H9 (cell line): ENCODE data around the gene AZGP1. TPM values are rescaled to one million over a fixed set of nuclear protein-coding genes. Genes with fewer than 3 reads are reported as not detected.

ENCODE experiments used
- DNase-seq: peaks from one replicate; pipeline ENCODE4 v3.0.0-alpha.2; 2017
- H2AFZ ChIP-seq: one replicate; pipeline ENCODE4 v1.6.1; 2013; ENCODE audit warnings: mild to moderate bottlenecking, low read length, control low read depth, moderate library complexity
- H2AK5ac ChIP-seq: 2 replicates; pipeline ENCODE4 v1.6.1; 2013; ENCODE audit warnings: low read length, control low read depth, mixed read lengths; ENCODE audit not compliant: insufficient read length
- H2BK120ac ChIP-seq: one replicate; pipeline ENCODE4 v1.6.1; 2013; ENCODE audit warnings: low read depth, mild to moderate bottlenecking, low read length, control low read depth, inconsistent platforms; ENCODE audit not compliant: poor library complexity, severe bottlenecking
- H2BK12ac ChIP-seq: 2 replicates; pipeline ENCODE4 v1.6.1; 2013; ENCODE audit warnings: low read length, control low read depth, mixed read lengths, low read depth; ENCODE audit not compliant: insufficient read length
- H2BK15ac ChIP-seq: 2 replicates; pipeline ENCODE4 v1.6.1; 2013; ENCODE audit warnings: low read depth, low read length, control low read depth
- H2BK20ac ChIP-seq: one replicate; pipeline ENCODE4 v1.6.1; 2013; ENCODE audit warnings: low read depth, mild to moderate bottlenecking, low read length, control low read depth, inconsistent platforms; ENCODE audit not compliant: poor library complexity, severe bottlenecking
- H2BK5ac ChIP-seq: 2 replicates; pipeline ENCODE4 v1.6.1; 2013; ENCODE audit warnings: low read length, control low read depth, mixed read lengths; ENCODE audit not compliant: insufficient read length
- H3K14ac ChIP-seq: 2 replicates; pipeline ENCODE4 v1.6.1; 2013; ENCODE audit warnings: low read length, control low read depth; ENCODE audit not compliant: insufficient read depth
- H3K18ac ChIP-seq: 2 replicates; pipeline ENCODE4 v1.6.1; 2013; ENCODE audit warnings: low read depth, mild to moderate bottlenecking, mixed read lengths, low read length, control low read depth; ENCODE audit not compliant: insufficient read length
- H3K23ac ChIP-seq: 2 replicates; pipeline ENCODE4 v1.6.1; 2013; ENCODE audit warnings: low read length, control low read depth, mixed read lengths, low read depth; ENCODE audit not compliant: insufficient read length
- H3K23me2 ChIP-seq: 2 replicates; pipeline ENCODE4 v1.6.1; 2013; ENCODE audit warnings: low read depth, mild to moderate bottlenecking, mixed read lengths, low read length, control low read depth; ENCODE audit not compliant: insufficient read length, poor library complexity, severe bottlenecking
- H3K27ac ChIP-seq: 2 replicates; pipeline ENCODE4 v1.5.1; 2013; ENCODE audit warnings: low read length, control low read depth, mixed read lengths, low read depth; ENCODE audit not compliant: insufficient read length
- H3K27me3 ChIP-seq: 2 replicates; pipeline ENCODE4 v1.6.1; 2013; ENCODE audit warnings: low read length, control low read depth, inconsistent platforms; ENCODE audit not compliant: insufficient read depth
- H3K4ac ChIP-seq: 2 replicates; pipeline ENCODE4 v1.6.1; 2013; ENCODE audit warnings: low read depth, mild to moderate bottlenecking, control low read depth, inconsistent platforms, low read length, moderate library complexity
- H3K4me1 ChIP-seq: 2 replicates; pipeline ENCODE4 v1.6.1; 2013; ENCODE audit warnings: low read length, control low read depth, inconsistent platforms; ENCODE audit not compliant: insufficient read depth
- H3K4me2 ChIP-seq: 2 replicates; pipeline ENCODE4 v1.6.1; 2013; ENCODE audit warnings: low read length, control low read depth, mixed read lengths; ENCODE audit not compliant: insufficient read length, insufficient read depth
- H3K56ac ChIP-seq: 2 replicates; pipeline ENCODE4 v1.6.1; 2013; ENCODE audit warnings: low read depth, mild to moderate bottlenecking, mixed read lengths, low read length, control low read depth; ENCODE audit not compliant: insufficient read length
- H3K79me1 ChIP-seq: 2 replicates; pipeline ENCODE4 v1.6.1; 2013; ENCODE audit warnings: low read depth, mild to moderate bottlenecking, moderate library complexity, low read length, control low read depth, inconsistent platforms; ENCODE audit not compliant: insufficient read depth, poor library complexity, severe bottlenecking
- H3K79me2 ChIP-seq: 2 replicates; pipeline ENCODE4 v1.6.1; 2013; ENCODE audit warnings: low read length, control low read depth, inconsistent platforms; ENCODE audit not compliant: insufficient read depth
- H3K9ac ChIP-seq: 2 replicates; pipeline ENCODE4 v1.6.1; 2013; ENCODE audit warnings: low read length, control low read depth, mixed read lengths; ENCODE audit not compliant: insufficient read length; ENCODE audit errors: extremely low read depth
- H3K9me3 ChIP-seq: one replicate; pipeline ENCODE4 v1.6.1; 2013; ENCODE audit warnings: low read depth, low read length, inconsistent platforms; ENCODE audit not compliant: control insufficient read depth
- H3T11ph ChIP-seq: one replicate; pipeline ENCODE4 v1.6.1; 2013; ENCODE audit warnings: mild to moderate bottlenecking, low read length, control low read depth, inconsistent platforms
- H4K20me1 ChIP-seq: one replicate; pipeline ENCODE4 v1.6.1; 2013; ENCODE audit not compliant: control insufficient read depth, insufficient read length, insufficient read depth
- H4K5ac ChIP-seq: 2 replicates; pipeline ENCODE4 v1.6.1; 2013; ENCODE audit warnings: low read depth, mild to moderate bottlenecking, mixed read lengths, low read length, control low read depth; ENCODE audit not compliant: insufficient read length
- H4K8ac ChIP-seq: replicated peaks from 2 replicates; pipeline ENCODE4 v1.6.1; 2013; ENCODE audit warnings: low read length, control low read depth, mixed read lengths, low read depth; ENCODE audit not compliant: insufficient read length
- H4K91ac ChIP-seq: 2 replicates; pipeline ENCODE4 v1.6.1; 2013; ENCODE audit warnings: low read depth, mild to moderate bottlenecking, moderate library complexity, mixed read lengths, low read length, control low read depth; ENCODE audit not compliant: insufficient read length
- H3K27ac Mint-ChIP-seq, 3 experiments: 2 replicates in 2 of 3; 3 replicates in 1 of 3; pipeline ENCODE4 v1.8.0; 2020 to 2021; ENCODE audit warnings: mixed read lengths in 3 of 3, mild to moderate bottlenecking in 1 of 3, moderate library complexity in 1 of 3
- H3K27me3 Mint-ChIP-seq: 2 replicates; pipeline ENCODE4 v1.8.0; 2021; ENCODE audit warnings: low read depth, mild to moderate bottlenecking, moderate library complexity, mixed read lengths
- H3K36me3 Mint-ChIP-seq, 3 experiments: 2 replicates in 2 of 3; 3 replicates in 1 of 3; pipeline ENCODE4 v1.8.0; 2020 to 2021; ENCODE audit warnings: low read depth in 3 of 3, mixed read lengths in 3 of 3; ENCODE audit not compliant: insufficient read depth in 1 of 3
- H3K4me1 Mint-ChIP-seq, 2 experiments: 2 replicates each; pipeline ENCODE4 v1.8.0; 2020; ENCODE audit warnings: mixed read lengths in 2 of 2
- H3K4me3 Mint-ChIP-seq, 2 experiments: 2 replicates in 1 of 2; 3 replicates in 1 of 2; pipeline ENCODE4 v1.8.0; 2020 to 2021; ENCODE audit warnings: mild to moderate bottlenecking in 2 of 2, mixed read lengths in 2 of 2, moderate library complexity in 1 of 2
- H3K9me3 Mint-ChIP-seq, 2 experiments: 2 replicates in 1 of 2; 3 replicates in 1 of 2; pipeline ENCODE4 v1.8.0; 2020; ENCODE audit warnings: mild to moderate bottlenecking in 2 of 2, mixed read lengths in 2 of 2, moderate library complexity in 1 of 2
- CTCF ChIP-seq: fragments of 200-600 bp; sonication (generic); conservative IDR thresholded peaks from 3 replicates; pipeline ENCODE4 v1.8.0; 2021; ENCODE audit warnings: antibody characterized with exemption, mild to moderate bottlenecking
- WGBS: extraction: QIAGEN DNeasy Blood & Tissue Kit; methylation state at CpG from one replicate; pipeline ENCODE4 v1.1.7; 2013; ENCODE audit warnings: missing lambda C conversion rate, low lambda C conversion rate, mixed read lengths; ENCODE audit not compliant: insufficient read length; ENCODE audit errors: extremely low coverage; 5-methylcytosine and 5-hydroxymethylcytosine counted together
- total RNA-seq: library from RNA; stranded (reverse); gene quantifications from 2 replicates; pipeline ENCODE4 v1.2.1, GENCODE V29; 2021

Gene AZGP1
- total RNA-seq, 1 experiment from 2014 or later: not detected

GRCh38 chr7:99958564-99959227 is 17.1 kb downstream of the AZGP1 start:
- H3K4me2 ChIP-seq: no peak overlapping the region
- no peak overlapping the region for H2BK20ac ChIP-seq
- Mint-ChIP-seq H3K9me3 (no peaks in the 10 kb centered on the region; a peak in 3 of 5 replicates), H3K4me1 (no peaks in the 10 kb centered on the region), H3K27ac (no peak overlapping the region), H3K36me3 (no peaks in the 10 kb centered on the region), H3K4me3 (no peak overlapping the region), H3K27me3 (peaks cover 36% of the 10 kb centered on the region)
- H3K56ac ChIP-seq: no peak overlapping the region
- no peak overlapping the region for H4K5ac ChIP-seq
- no peak overlapping the region for H2BK120ac ChIP-seq
- no peak overlapping the region for H4K8ac ChIP-seq
- no peaks in the 10 kb centered on the region for H3K9me3 ChIP-seq
- no peak overlapping the region for H2BK12ac ChIP-seq
- no peak overlapping the region for H4K91ac ChIP-seq
- no peaks in the 10 kb centered on the region for H4K20me1 ChIP-seq
- no peak overlapping the region for H3T11ph ChIP-seq
- no peaks in the 10 kb centered on the region for H3K79me1 ChIP-seq
- H3K23ac ChIP-seq: no peak overlapping the region
- no peak overlapping the region for H2BK5ac ChIP-seq
- no CpG with 5 or more reads among the region's 9 CpGs for WGBS
- no peak for TF ChIP-seq CTCF
- H3K14ac ChIP-seq: no peak overlapping the region
- no peak overlapping the region for H2AFZ ChIP-seq
- no peaks in the 10 kb centered on the region for H3K27me3 ChIP-seq
- H2AK5ac ChIP-seq: no peak overlapping the region
- no peak overlapping the region for H3K9ac ChIP-seq
- H3K23me2 ChIP-seq: no peaks in the 10 kb centered on the region
- H3K4ac ChIP-seq: no peak overlapping the region
- H2BK15ac ChIP-seq: no peak overlapping the region
- H3K79me2 ChIP-seq: no peaks in the 10 kb centered on the region
- no peaks in the 10 kb centered on the region for H3K4me1 ChIP-seq
- no peak overlapping the region for H3K27ac ChIP-seq
- no peak for DNase-seq
- H3K18ac ChIP-seq: no peak overlapping the region
